GM12872 (cell line): ENCODE data around the gene CYP11A1.

Experiments used
- CTCF ChIP-seq: IDR thresholded peaks from 3 replicates; pipeline ENCODE4 v1.5.1; 2011; ENCODE audit warnings: low read depth, mild to moderate bottlenecking, low read length, moderate library complexity; ENCODE audit not compliant: insufficient read depth

Gene CYP11A1

GRCh38 chr15:74395319-74396145, 28.1 kb upstream of the CYP11A1 start:
- TF ChIP-seq CTCF = no peak

GRCh38 chr15:74394090-74394846, 26.8 kb upstream of the CYP11A1 start:
- no peak for TF ChIP-seq CTCF

- TF ChIP-seq CTCF = no peak
Observed at GRCh38 chr15:74393423-74393822, 26.0 kb upstream of the CYP11A1 start.

- TF ChIP-seq CTCF = no peak
Observed at GRCh38 chr15:74392902-74393301, 25.5 kb upstream of the CYP11A1 start.

GRCh38 chr15:74392451-74392830, 25.0 kb upstream of the CYP11A1 start:
- TF ChIP-seq CTCF = no peak

- no peak for TF ChIP-seq CTCF
Observed at GRCh38 chr15:74391582-74392450, 24.4 kb upstream of the CYP11A1 start.

GRCh38 chr15:74390647-74391288, 23.3 kb upstream of the CYP11A1 start:
- no peak for TF ChIP-seq CTCF
